ENCODE results near the gene AKAP13.

Gene AKAP13

DNA sequence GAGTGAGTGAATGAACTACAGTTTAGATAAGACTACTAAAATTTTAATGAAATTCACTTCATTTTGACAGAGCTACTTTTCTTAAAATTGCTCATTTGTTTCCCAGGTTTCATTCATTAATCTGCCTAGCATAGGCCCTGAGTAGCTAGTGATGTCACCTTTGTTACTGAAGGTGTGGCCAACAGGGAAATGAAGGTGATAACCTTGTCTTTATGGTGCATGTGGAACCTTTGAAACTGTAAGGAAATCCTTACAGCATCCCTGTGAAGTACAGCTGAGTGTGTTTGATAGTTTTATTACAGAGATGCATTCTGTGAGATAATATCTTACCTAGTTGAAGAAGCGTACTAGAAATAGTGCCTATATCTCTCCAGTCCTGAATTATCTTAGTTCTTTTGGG lies 112.9 kb downstream of the AKAP13 start:
- H3K4me3 ChIP-seq (ENCODE audit: low read depth, low read length), result no peak overlapping the region
- TF ChIP-seq CTCF (IDR thresholded peaks at IDR 0.05; ENCODE audit: low read depth, low read length, missing control alignments), result no peak
- no peak for DNase-seq (ENCODE audit: low read depth)
- in situ Hi-C loops (cut with HindIII; ENCODE audit: low sequenced_read_pairs), result no loop called here

DNA sequence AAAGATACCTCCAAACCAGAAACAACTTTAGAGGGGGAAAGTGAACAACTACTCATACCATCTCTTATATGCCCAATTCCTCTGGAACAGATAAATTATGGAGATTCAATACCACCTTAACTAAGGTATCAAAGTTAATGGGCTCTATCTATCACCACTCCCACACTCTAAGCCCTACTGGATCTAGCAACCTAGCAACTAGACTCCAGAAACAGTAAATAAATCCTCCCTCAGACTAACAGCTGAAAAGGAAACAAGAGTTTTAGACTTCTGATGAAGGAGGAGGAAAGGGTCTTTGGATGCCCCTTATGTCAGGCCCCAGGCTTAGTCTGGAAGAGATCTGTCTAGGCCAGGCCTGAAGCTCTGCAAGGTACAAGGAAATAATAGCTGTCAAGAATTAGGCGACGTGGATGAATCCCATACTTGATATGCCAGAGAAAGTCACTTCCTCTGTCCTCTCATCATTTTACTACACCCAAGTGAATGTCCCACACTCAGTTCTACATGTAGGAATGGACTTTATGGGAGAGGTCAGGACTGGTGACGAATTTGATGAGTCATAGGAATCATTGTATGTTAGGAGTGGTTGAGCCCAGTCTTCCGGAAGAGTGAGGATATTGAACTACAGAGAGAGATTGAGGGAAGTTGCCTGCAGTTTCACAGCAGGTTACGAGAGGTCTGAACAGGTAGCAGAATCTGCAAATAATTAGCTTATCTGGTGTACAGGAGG lies 113.8 kb downstream of the AKAP13 start:
- in situ Hi-C loops (cut with HindIII; ENCODE audit: low sequenced_read_pairs), result no loop called here

GRCh38 chr15:85495096-85495495 lies 114.7 kb downstream of the AKAP13 start:
- TF ChIP-seq CTCF (IDR thresholded peaks at IDR 0.05; ENCODE audit: low read depth, low read length, missing control alignments), result no peak
- in situ Hi-C loops (cut with HindIII; ENCODE audit: low sequenced_read_pairs), result loop anchor here (5.0 kb wide), 1 partner anchor 42 kb away; no protein-coding TSS in a partner anchor

More for the DNA sequence above, 113.8 kb downstream of the AKAP13 start:
- peak; percentile 80 for DNase-seq (ENCODE audit: low read depth)
- no peak for TF ChIP-seq CTCF (IDR thresholded peaks at IDR 0.05; ENCODE audit: low read depth, low read length, missing control alignments)
- no peak overlapping the region for H3K4me3 ChIP-seq (ENCODE audit: low read depth, low read length)

DNA sequence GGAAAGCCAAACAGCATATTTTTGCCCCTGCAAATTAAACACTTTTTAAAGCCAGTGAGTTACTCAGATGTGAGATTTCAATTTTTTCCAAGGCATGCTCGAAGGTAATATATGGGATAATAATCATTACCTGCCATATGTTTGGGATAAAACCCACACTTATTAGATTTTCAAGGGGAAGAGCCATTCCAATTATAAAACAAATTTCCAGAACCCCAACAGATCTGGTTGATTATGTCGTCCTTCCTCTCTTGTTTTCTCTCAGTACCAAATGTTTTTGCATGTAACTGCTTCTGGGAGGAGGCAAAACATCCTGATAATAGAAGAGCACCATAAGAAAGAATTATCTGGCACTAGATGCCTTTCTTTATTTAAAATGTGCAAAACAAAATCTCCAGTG lies 115.1 kb downstream of the AKAP13 start:
- DNase-seq (ENCODE audit: low read depth), result no peak
- H3K4me3 ChIP-seq (ENCODE audit: low read depth, low read length), result no peak overlapping the region
- no peak for TF ChIP-seq CTCF (IDR thresholded peaks at IDR 0.05; ENCODE audit: low read depth, low read length, missing control alignments)
- in situ Hi-C loops (cut with HindIII; ENCODE audit: low sequenced_read_pairs), result loop anchor here (5.0 kb wide), 1 partner anchor 42 kb away; no protein-coding TSS in a partner anchor

More at GRCh38 chr15:85495096-85495495, 114.7 kb downstream of the AKAP13 start:
- no peak for DNase-seq (ENCODE audit: low read depth)
- no peak overlapping the region for H3K4me3 ChIP-seq (ENCODE audit: low read depth, low read length)

GRCh38 chr15:85496151-85496550 lies 115.7 kb downstream of the AKAP13 start:
- no peak for DNase-seq (ENCODE audit: low read depth)
- in situ Hi-C loops (cut with HindIII; ENCODE audit: low sequenced_read_pairs), result loop anchor here (5.0 kb wide), 1 partner anchor 41 kb away; no protein-coding TSS in a partner anchor
- TF ChIP-seq CTCF (IDR thresholded peaks at IDR 0.05; ENCODE audit: low read depth, low read length, missing control alignments), result no peak
- H3K4me3 ChIP-seq (ENCODE audit: low read depth, low read length), result no peak overlapping the region

DNA sequence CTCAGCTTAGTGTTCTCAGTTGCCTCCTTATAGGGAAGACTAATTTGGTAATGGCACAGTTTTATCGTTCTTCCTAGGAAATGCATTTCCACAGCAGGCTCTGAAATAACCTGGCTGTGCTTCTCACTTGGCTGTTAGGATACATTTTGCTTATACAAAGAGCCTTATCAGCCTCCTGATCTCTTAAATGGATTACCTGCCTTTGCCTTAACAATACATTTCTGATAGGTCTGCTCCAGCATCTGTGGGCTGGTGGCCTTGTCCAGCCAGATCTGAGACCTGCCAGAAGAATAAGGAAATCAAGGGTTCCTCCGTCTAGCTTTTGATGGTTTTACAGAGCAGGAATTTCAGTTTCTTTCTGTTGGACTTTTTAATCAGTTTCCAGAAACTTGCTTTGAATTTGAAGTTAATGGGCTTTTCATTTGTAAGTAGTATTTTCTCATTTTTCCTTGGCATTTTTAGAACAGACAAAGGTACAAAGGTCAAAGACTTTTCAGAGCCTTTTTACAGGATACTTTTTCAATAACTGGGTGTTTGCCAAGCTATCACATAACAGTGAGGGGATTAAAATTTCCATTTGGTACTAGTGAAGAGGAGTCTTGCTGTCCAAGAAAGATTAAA lies 116.3 kb downstream of the AKAP13 start:
- no peak for TF ChIP-seq CTCF (IDR thresholded peaks at IDR 0.05; ENCODE audit: low read depth, low read length, missing control alignments)
- H3K4me3 ChIP-seq (ENCODE audit: low read depth, low read length), result no peak overlapping the region
- no peak for DNase-seq (ENCODE audit: low read depth)
- in situ Hi-C loops (cut with HindIII; ENCODE audit: low sequenced_read_pairs), result loop anchor here (5.0 kb wide), 1 partner anchor 41 kb away; no protein-coding TSS in a partner anchor
